ENCODE results near the gene PIEZO1.

DNA sequence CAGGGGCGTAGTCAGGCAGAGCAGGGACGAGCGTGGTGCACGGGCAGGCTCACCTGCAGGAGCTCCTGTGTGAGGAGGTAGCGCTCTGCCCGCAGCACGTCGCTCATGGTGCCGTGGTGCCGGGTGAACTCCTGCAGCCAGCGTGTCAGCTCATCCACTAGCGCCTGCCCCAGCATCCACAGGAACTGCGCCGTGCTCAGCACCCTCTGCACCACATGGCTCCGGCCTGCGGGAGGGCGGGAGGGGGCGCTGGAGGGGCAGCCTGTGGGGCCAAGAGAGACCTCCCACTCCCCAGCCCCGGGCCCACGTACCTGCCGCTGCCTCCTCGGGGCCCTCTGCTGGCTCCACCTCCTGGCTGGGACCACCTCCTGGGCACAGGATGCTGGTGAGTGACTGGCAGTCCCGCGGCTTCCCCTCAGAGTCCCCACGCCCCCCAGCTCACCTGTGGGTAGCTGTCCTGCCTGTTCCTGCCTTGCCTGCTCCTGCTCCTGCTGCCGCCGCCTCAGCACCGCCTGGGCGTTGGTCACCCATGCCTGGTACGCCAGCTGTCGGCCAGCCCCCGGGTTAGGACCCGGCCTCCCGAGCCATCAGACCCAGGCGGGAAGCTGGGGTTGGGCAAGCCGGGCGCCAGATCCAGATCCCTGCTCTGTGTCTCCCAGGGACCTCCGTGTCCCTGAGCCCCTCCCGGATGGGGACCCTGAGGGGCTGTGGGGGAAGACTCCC lies 62.1 kb downstream of the PIEZO1 start:
- TF ChIP-seq POLR2A (IDR thresholded peaks at IDR 0.05; ENCODE audit: low read depth, low read length): no peak
- no peak for TF ChIP-seq SPI1 (IDR thresholded peaks at IDR 0.05; ENCODE audit: low read depth, low read length)
- TF ChIP-seq POLR2AphosphoS5 (IDR thresholded peaks at IDR 0.05; ENCODE audit: low read depth, low read length): no peak
- TF ChIP-seq PAX5 (IDR thresholded peaks at IDR 0.05; ENCODE audit: insufficient read depth, low read length, severe bottlenecking): no peak
